ENCODE data around the gene CGB5.

CGB5 gene

GRCh38 chr19:49059053-49059452 is 15.4 kb downstream of the CGB5 start:
- DNase-seq: no peak

- DNase-seq: no peak
Measured at GRCh38 chr19:49061000-49061399, 17.4 kb downstream of the CGB5 start.

- no peak for DNase-seq
Measured at GRCh38 chr19:49061445-49061844, 17.8 kb downstream of the CGB5 start.

- no peak for DNase-seq
Measured at GRCh38 chr19:49064029-49064629, 20.5 kb downstream of the CGB5 start.

GRCh38 chr19:49064768-49065611 is 21.3 kb downstream of the CGB5 start, which contains the start of gene NTF4:
Gene NTF4 (minus strand): TSS chr19:49064818. CDS start chr19:49061997, 2,821 bp downstream.
- DNase-seq: peak; percentile 43

GRCh38 chr19:49065905-49066512 is 22.4 kb downstream of the CGB5 start:
- DNase-seq: peak; percentile 21

GRCh38 chr19:49067554-49067953 is 23.9 kb downstream of the CGB5 start:
- peak; percentile 24 for DNase-seq

GRCh38 chr19:49069026-49069425 is 25.4 kb downstream of the CGB5 start:
- DNase-seq: no peak

- no peak for DNase-seq
Measured at GRCh38 chr19:49070416-49070815, 26.8 kb downstream of the CGB5 start.

GRCh38 chr19:49071860-49072547 is 28.4 kb downstream of the CGB5 start:
- peak; percentile 84 for DNase-seq

GRCh38 chr19:49073514-49074378 is 30.1 kb downstream of the CGB5 start:
- peak; percentile 83 for DNase-seq

- peak; percentile 63 for DNase-seq
Measured at GRCh38 chr19:49074869-49075268, 31.2 kb downstream of the CGB5 start.

- no peak for DNase-seq
Measured at GRCh38 chr19:49080392-49080791, 36.7 kb downstream of the CGB5 start.

- no peak for DNase-seq
Measured at GRCh38 chr19:49081273-49081672, 37.6 kb downstream of the CGB5 start.

- DNase-seq: peak; percentile 44
Measured at GRCh38 chr19:49084206-49085019, 40.8 kb downstream of the CGB5 start.

GRCh38 chr19:49085020-49085867 is 41.6 kb downstream of the CGB5 start, which contains the start of gene SNRNP70:
Gene SNRNP70 (plus strand): TSS chr19:49085451. CDS start chr19:49086415, 964 bp downstream.
- DNase-seq: peak; percentile 100

- DNase-seq: no peak
Measured at GRCh38 chr19:49085868-49086232, 42.2 kb downstream of the CGB5 start.

- DNase-seq: no peak
Measured at GRCh38 chr19:49086296-49086695, 42.6 kb downstream of the CGB5 start.

- no peak for DNase-seq
Measured at GRCh38 chr19:49091391-49092038, 47.9 kb downstream of the CGB5 start.

- no peak for DNase-seq
Measured at GRCh38 chr19:49092686-49093085, 49.0 kb downstream of the CGB5 start.

Data from NCI-H82 (cell line).